HepG2 (cell line): Measurements from ENCODE around the gene SEC14L6. TPM values are rescaled to one million over a fixed set of nuclear protein-coding genes. Genes with fewer than 3 reads are reported as not detected.

Source experiments
- ASH2L ChIP-seq: fragments of 300-600, 200-600 bp; sonication (generic); IDR thresholded peaks from 2 replicates; pipeline ENCODE4 v1.7.0; 2017; ENCODE audit warnings: low read depth, mild to moderate bottlenecking, moderate library complexity, mixed read lengths, low read length; ENCODE audit not compliant: insufficient read length
- CEBPZ ChIP-seq: IDR thresholded peaks from 2 replicates; pipeline ENCODE4 v1.6.1; 2012; ENCODE audit warnings: low read length, improper control_type of control experiment
- ETS1 ChIP-seq: sonication (generic); formaldehyde crosslinking; IDR thresholded peaks from 2 replicates; pipeline ENCODE4 v1.4.0; 2020; ENCODE audit warnings: missing genetic modification reagents
- FOSL1 ChIP-seq: sonication (generic); formaldehyde crosslinking; IDR thresholded peaks from 2 replicates; pipeline ENCODE4 v1.9.0; 2021; ENCODE audit warnings: missing genetic modification reagents, borderline replicate concordance
- MYPOP ChIP-seq: sonication (generic); formaldehyde crosslinking; IDR thresholded peaks from 2 replicates; pipeline ENCODE4 v1.8.1; 2023; ENCODE audit warnings: mild to moderate bottlenecking, moderate library complexity, missing genetic modification reagents
- POLR2G ChIP-seq: fragments of 200-400 bp; formaldehyde crosslinking; IDR thresholded peaks from 2 replicates; pipeline ENCODE4 v1.6.1; 2018; ENCODE audit warnings: mild to moderate bottlenecking, low read depth, low read length, moderate library complexity
- SMAD1 ChIP-seq: sonication (generic); formaldehyde crosslinking; IDR thresholded peaks from 2 replicates; pipeline ENCODE4 v1.4.0; 2020; ENCODE audit warnings: missing genetic modification reagents, low read depth, mild to moderate bottlenecking, borderline replicate concordance
- TEAD2 ChIP-seq: sonication (generic); formaldehyde crosslinking; IDR thresholded peaks from 2 replicates; pipeline ENCODE4 v1.9.0; 2021; ENCODE audit warnings: missing genetic modification reagents
- ZMYM4 ChIP-seq: sonication (generic); formaldehyde crosslinking; IDR thresholded peaks from 2 replicates; pipeline ENCODE4 v1.8.1; 2023; ENCODE audit warnings: mild to moderate bottlenecking, missing genetic modification reagents
- ZNF350 ChIP-seq: sonication (generic); formaldehyde crosslinking; IDR thresholded peaks from 2 replicates; pipeline ENCODE4 v1.4.0; 2020; ENCODE audit warnings: mild to moderate bottlenecking, low read depth, missing genetic modification reagents, borderline replicate concordance
- ZNF431 ChIP-seq: sonication (generic); formaldehyde crosslinking; IDR thresholded peaks from 2 replicates; pipeline ENCODE4 v1.9.0; 2022; ENCODE audit warnings: missing genetic modification reagents, low read depth, mild to moderate bottlenecking, borderline replicate concordance
- polyA plus RNA-seq, 8 experiments: library from polyadenylated mRNA; depleted of rRNA in 3 of 8; stranded (reverse) in 7 of 8; unstranded in 1 of 8; fragments of >200 nt; fragmentation: Illumina TruSeq in 4 of 8; extraction: Trizol in 4 of 8; gene quantifications; 2 replicates each; pipeline versions ENCODE4 v1.2.1 to v1.2.3, GENCODE V29; 2011 to 2016; ENCODE audit warnings: low read depth in 4 of 8, missing spikeins in 1 of 8, mixed read lengths in 1 of 8; ENCODE audit not compliant: insufficient read depth in 1 of 8
- total RNA-seq, 5 experiments: library from RNA; depleted of rRNA; stranded (reverse); fragments of >200 nt; fragmentation: Illumina TruSeq; extraction: Trizol; gene quantifications; 2 replicates each; pipeline ENCODE4 v1.2.3, GENCODE V29; 2016; ENCODE audit warnings: low read depth in 1 of 5
- TF ChIP-seq, protein P1 (sequence below): sonication (generic); formaldehyde crosslinking; IDR thresholded peaks from 2 replicates; pipeline ENCODE4 v1.5.0; 2020; ENCODE audit warnings: mild to moderate bottlenecking, missing genetic modification reagents, borderline replicate concordance
- TF ChIP-seq, protein P2 (sequence below): sonication (generic); formaldehyde crosslinking; IDR thresholded peaks from 2 replicates; pipeline ENCODE4 v1.4.0; 2020; ENCODE audit warnings: mild to moderate bottlenecking, low read depth, missing genetic modification reagents
- TF ChIP-seq, protein P3 (sequence below): sonication (generic); formaldehyde crosslinking; IDR thresholded peaks from 2 replicates; pipeline ENCODE4 v1.4.0; 2020; ENCODE audit warnings: missing genetic modification reagents

SEC14L6 gene
- total and polyA plus RNA-seq, 2 of the 13 experiments (the other 11 are each of a cell fraction or from before 2014, with no cell fraction given): 0.09 to 9.3 TPM

DNA sequence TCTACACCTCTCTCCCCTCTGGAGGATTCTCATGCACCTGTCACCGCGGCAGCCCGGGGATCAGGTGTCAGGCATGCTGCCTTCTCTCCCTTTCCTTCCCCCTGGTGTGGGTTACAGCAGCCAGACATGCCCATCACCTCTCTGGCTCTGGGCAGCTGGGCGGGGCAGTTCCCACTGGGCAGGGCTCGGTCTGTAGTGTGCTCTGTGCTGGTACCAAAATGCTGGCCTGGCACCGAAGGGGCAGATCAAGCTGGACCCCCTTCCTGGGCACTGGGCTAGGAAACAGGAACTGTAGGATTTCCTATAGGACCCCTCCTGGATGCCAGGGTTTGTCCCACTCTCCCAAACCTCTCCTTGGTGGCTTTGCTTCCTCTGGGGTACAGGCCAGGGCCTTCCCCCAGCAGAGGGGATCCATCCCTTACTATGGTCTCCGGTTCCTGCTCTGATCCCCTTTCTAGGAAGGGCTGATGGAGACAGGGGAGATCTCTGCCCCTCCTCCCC is 27.1 kb upstream of the SEC14L6 start (continued):
- TF ChIP-seq CEBPZ (no peak), POLR2G (peak; percentile 33; the same call in 1 of the 2 replicates), ETS1 (CRISPR knock-in tag) (no peak), SMAD1 (no peak), ASH2L (peak; percentile 23), ZNF431 (CRISPR knock-in tag) (no peak), TEAD2 (CRISPR knock-in tag) (no peak), MYPOP (CRISPR knock-in tag) (peak; percentile 33; the same call in 1 of the 2 replicates), ZNF350 (CRISPR knock-in tag) (peak; percentile 34; the same call in 1 of the 2 replicates), ZMYM4 (CRISPR knock-in tag) (no peak), FOSL1 (CRISPR knock-in tag) (no peak)
- TF ChIP-seq, protein P1, sequence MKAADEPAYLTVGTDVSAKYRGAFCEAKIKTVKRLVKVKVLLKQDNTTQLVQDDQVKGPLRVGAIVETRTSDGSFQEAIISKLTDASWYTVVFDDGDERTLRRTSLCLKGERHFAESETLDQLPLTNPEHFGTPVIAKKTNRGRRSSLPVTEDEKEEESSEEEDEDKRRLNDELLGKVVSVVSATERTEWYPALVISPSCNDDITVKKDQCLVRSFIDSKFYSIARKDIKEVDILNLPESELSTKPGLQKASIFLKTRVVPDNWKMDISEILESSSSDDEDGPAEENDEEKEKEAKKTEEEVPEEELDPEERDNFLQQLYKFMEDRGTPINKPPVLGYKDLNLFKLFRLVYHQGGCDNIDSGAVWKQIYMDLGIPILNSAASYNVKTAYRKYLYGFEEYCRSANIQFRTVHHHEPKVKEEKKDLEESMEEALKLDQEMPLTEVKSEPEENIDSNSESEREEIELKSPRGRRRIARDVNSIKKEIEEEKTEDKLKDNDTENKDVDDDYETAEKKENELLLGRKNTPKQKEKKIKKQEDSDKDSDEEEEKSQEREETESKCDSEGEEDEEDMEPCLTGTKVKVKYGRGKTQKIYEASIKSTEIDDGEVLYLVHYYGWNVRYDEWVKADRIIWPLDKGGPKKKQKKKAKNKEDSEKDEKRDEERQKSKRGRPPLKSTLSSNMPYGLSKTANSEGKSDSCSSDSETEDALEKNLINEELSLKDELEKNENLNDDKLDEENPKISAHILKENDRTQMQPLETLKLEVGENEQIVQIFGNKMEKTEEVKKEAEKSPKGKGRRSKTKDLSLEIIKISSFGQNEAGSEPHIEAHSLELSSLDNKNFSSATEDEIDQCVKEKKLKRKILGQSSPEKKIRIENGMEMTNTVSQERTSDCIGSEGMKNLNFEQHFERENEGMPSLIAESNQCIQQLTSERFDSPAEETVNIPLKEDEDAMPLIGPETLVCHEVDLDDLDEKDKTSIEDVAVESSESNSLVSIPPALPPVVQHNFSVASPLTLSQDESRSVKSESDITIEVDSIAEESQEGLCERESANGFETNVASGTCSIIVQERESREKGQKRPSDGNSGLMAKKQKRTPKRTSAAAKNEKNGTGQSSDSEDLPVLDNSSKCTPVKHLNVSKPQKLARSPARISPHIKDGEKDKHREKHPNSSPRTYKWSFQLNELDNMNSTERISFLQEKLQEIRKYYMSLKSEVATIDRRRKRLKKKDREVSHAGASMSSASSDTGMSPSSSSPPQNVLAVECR: 0 out of 2 replicates have a peak, but pooled peaks have one; percentile 27
- TF ChIP-seq, protein P2, sequence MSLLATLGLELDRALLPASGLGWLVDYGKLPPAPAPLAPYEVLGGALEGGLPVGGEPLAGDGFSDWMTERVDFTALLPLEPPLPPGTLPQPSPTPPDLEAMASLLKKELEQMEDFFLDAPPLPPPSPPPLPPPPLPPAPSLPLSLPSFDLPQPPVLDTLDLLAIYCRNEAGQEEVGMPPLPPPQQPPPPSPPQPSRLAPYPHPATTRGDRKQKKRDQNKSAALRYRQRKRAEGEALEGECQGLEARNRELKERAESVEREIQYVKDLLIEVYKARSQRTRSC (CRISPR knock-in tag): no peak
- TF ChIP-seq, protein P3, sequence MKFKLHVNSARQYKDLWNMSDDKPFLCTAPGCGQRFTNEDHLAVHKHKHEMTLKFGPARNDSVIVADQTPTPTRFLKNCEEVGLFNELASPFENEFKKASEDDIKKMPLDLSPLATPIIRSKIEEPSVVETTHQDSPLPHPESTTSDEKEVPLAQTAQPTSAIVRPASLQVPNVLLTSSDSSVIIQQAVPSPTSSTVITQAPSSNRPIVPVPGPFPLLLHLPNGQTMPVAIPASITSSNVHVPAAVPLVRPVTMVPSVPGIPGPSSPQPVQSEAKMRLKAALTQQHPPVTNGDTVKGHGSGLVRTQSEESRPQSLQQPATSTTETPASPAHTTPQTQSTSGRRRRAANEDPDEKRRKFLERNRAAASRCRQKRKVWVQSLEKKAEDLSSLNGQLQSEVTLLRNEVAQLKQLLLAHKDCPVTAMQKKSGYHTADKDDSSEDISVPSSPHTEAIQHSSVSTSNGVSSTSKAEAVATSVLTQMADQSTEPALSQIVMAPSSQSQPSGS: no peak
